GM23338 (cell line): ENCODE data around the gene CCDC149. TPM values are rescaled to one million over a fixed set of nuclear protein-coding genes. Genes with fewer than 3 reads are reported as not detected.

ENCODE experiments used
- ATAC-seq: fragments of 200-7000 bp; cut with Tn5 transposase; 3 replicates; pipeline ENCODE4 v1.9.1; 2020
- DNase-seq: peaks from one replicate; pipeline ENCODE4 v3.0.0-alpha.2; 2015; ENCODE audit warnings: low spot score
- H2AFZ ChIP-seq: fragments of 200-600 bp; sonication (generic); 2 replicates; pipeline ENCODE4 v1.8.0; 2016; ENCODE audit warnings: antibody characterized with exemption, mild to moderate bottlenecking, moderate library complexity
- H3F3A ChIP-seq: fragments of 200-600 bp; sonication (generic); replicated peaks from 2 replicates; pipeline ENCODE4 v1.8.0; 2017; ENCODE audit warnings: antibody characterized with exemption, mixed run types, low read depth
- H3K27ac ChIP-seq: fragments of 200-600 bp; sonication (generic); 2 replicates; pipeline ENCODE4 v1.6.1; 2016; ENCODE audit warnings: low read depth
- H3K27me3 ChIP-seq: fragments of 200-600 bp; sonication (generic); 2 replicates; pipeline ENCODE4 v1.8.0; 2016; ENCODE audit warnings: mild to moderate bottlenecking, mixed run types, moderate library complexity; ENCODE audit not compliant: insufficient read depth
- H3K36me3 ChIP-seq: fragments of 200-600 bp; sonication (generic); 2 replicates; pipeline ENCODE4 v1.8.0; 2016; ENCODE audit warnings: mild to moderate bottlenecking; ENCODE audit not compliant: insufficient read depth
- H3K4me1 ChIP-seq: fragments of 200-600 bp; sonication (generic); 2 replicates; pipeline ENCODE4 v1.8.0; 2016; ENCODE audit warnings: mild to moderate bottlenecking, moderate library complexity; ENCODE audit not compliant: insufficient read depth
- H3K4me2 ChIP-seq: fragments of 200-600 bp; sonication (generic); 2 replicates; pipeline ENCODE4 v1.7.1; 2017; ENCODE audit warnings: mixed run types
- H3K4me3 ChIP-seq: fragments of 200-600 bp; sonication (generic); 2 replicates; pipeline ENCODE4 v1.6.1; 2016; ENCODE audit warnings: mixed run types
- H3K79me2 ChIP-seq: fragments of 200-600 bp; sonication (generic); replicated peaks from 2 replicates; pipeline ENCODE4 v1.8.0; 2017; ENCODE audit warnings: mild to moderate bottlenecking; ENCODE audit not compliant: insufficient read depth
- H3K9me2 ChIP-seq: fragments of 200-600 bp; sonication (generic); 2 replicates; pipeline ENCODE4 v1.8.0; 2017; ENCODE audit not compliant: insufficient read depth
- H4K20me1 ChIP-seq: fragments of 200-600 bp; sonication (generic); replicated peaks from 2 replicates; pipeline ENCODE4 v1.8.0; 2017; ENCODE audit warnings: mild to moderate bottlenecking; ENCODE audit not compliant: insufficient read depth
- H3K27ac Mint-ChIP-seq: 2 replicates; pipeline ENCODE4 v1.8.0; 2020; ENCODE audit warnings: inconsistent platforms, mild to moderate bottlenecking, moderate library complexity, mixed read lengths
- H3K27me3 Mint-ChIP-seq: 3 replicates; pipeline ENCODE4 v1.8.0; 2022; ENCODE audit warnings: low read depth, mild to moderate bottlenecking, moderate library complexity, mixed read lengths, inconsistent platforms; ENCODE audit not compliant: insufficient read depth, poor library complexity
- H3K36me3 Mint-ChIP-seq: 3 replicates; pipeline ENCODE4 v1.8.0; 2021; ENCODE audit warnings: low read depth, mild to moderate bottlenecking, inconsistent platforms, moderate library complexity, mixed read lengths
- H3K4me1 Mint-ChIP-seq: 3 replicates; pipeline ENCODE4 v1.8.0; 2020; ENCODE audit warnings: mild to moderate bottlenecking, inconsistent platforms, mixed read lengths
- H3K4me3 Mint-ChIP-seq: 3 replicates; pipeline ENCODE4 v1.8.0; 2021; ENCODE audit warnings: moderate library complexity, mild to moderate bottlenecking, inconsistent platforms, mixed read lengths
- H3K9me3 Mint-ChIP-seq: 3 replicates; pipeline ENCODE4 v1.8.0; 2020; ENCODE audit warnings: moderate library complexity, mild to moderate bottlenecking, inconsistent platforms, mixed read lengths
- CTCF ChIP-seq, 2 experiments: fragments of 200-600 bp in 1 of 2; sonication (generic) in 1 of 2; conservative IDR thresholded peaks; 2 replicates each; pipeline versions ENCODE4 v1.5.1 to v1.6.1; 2016 to 2017; ENCODE audit warnings: antibody characterized with exemption in 2 of 2, low read depth in 2 of 2, mild to moderate bottlenecking in 2 of 2, moderate library complexity in 1 of 2
- EZH2phosphoT487 ChIP-seq: fragments of 200-600 bp; sonication (generic); IDR thresholded peaks from one replicate; pipeline ENCODE4 v1.8.1; 2018; ENCODE audit warnings: antibody characterized with exemption; ENCODE audit not compliant: unreplicated experiment
- JUNB ChIP-seq: IDR thresholded peaks from one replicate; pipeline ENCODE4 v1.6.1; 2016; ENCODE audit warnings: antibody characterized with exemption; ENCODE audit not compliant: unreplicated experiment
- NANOG ChIP-seq: IDR thresholded peaks from 2 replicates; pipeline ENCODE4 v1.6.1; 2016; ENCODE audit warnings: antibody characterized with exemption, borderline replicate concordance
- REST ChIP-seq: IDR thresholded peaks from one replicate; pipeline ENCODE4 v1.6.1; 2018; ENCODE audit warnings: antibody characterized with exemption; ENCODE audit not compliant: unreplicated experiment
- STAT1 ChIP-seq: IDR thresholded peaks from one replicate; pipeline ENCODE4 v1.6.1; 2016; ENCODE audit warnings: antibody characterized with exemption; ENCODE audit not compliant: unreplicated experiment
- ZNF114 ChIP-seq: fragments of 250-450 bp; sonication (Bioruptor Pico); IDR thresholded peaks from 2 replicates; pipeline ENCODE4 v1.5.0; 2020; ENCODE audit warnings: mild to moderate bottlenecking, moderate library complexity
- ZNF331 ChIP-seq: fragments of 250-450 bp; sonication (Bioruptor Pico); IDR thresholded peaks from 2 replicates; pipeline ENCODE4 v1.5.0; 2020; ENCODE audit warnings: low read depth, mild to moderate bottlenecking, moderate library complexity
- polyA plus RNA-seq: library from polyadenylated mRNA; unstranded; fragments of >200 nt; fragmentation: Nextera tagmentation; extraction: Ambion mirVana; gene quantifications from 2 replicates; pipeline ENCODE4 v1.2.1, GENCODE V29; 2016
- total RNA-seq: library from RNA; depleted of rRNA; stranded (reverse); fragments of >200 nt; shearing (Covaris generic); gene quantifications from 2 replicates; pipeline ENCODE4 v1.2.3, GENCODE V29; 2014
- TF ChIP-seq, protein P1 (sequence below): fragments of 250-450 bp; sonication (Bioruptor Pico); IDR thresholded peaks from 2 replicates; pipeline ENCODE4 v1.5.0; 2020; ENCODE audit warnings: mild to moderate bottlenecking, moderate library complexity
- TF ChIP-seq, protein P2 (sequence below): IDR thresholded peaks from 2 replicates; pipeline ENCODE4 v1.6.1; 2016; ENCODE audit warnings: antibody characterized with exemption

CCDC149 gene
- total and polyA plus RNA-seq, 2 experiments from 2014 or later = 2.6 to 6.4 TPM

GRCh38 chr4:24840362-24840761, 72.5 kb downstream of the CCDC149 start:
- H2AFZ ChIP-seq = no peak overlapping the region
- H3K4me2 ChIP-seq = no peak overlapping the region
- no peak for DNase-seq
- H3K4me3 ChIP-seq = no peak overlapping the region
- Mint-ChIP-seq H3K27ac (no peak overlapping the region), H3K4me3 (no peak overlapping the region), H3K4me1 (no peaks in the 10 kb centered on the region), H3K27me3 (no peaks in the 10 kb centered on the region), H3K36me3 (no peaks in the 10 kb centered on the region), H3K9me3 (no peaks in the 10 kb centered on the region)
- no peaks in the 10 kb centered on the region for H3K36me3 ChIP-seq
- TF ChIP-seq NANOG (no peak), JUNB (no peak), STAT1 (no peak), ZNF114 (CRISPR knock-in tag) (no peak), ZNF331 (no peak), CTCF (conservative IDR thresholded peaks at IDR 0.05; ENCODE audit: low read depth in 2 of 2) (no peak), REST (no peak), EZH2phosphoT487 (no peak)
- TF ChIP-seq, protein P1, sequence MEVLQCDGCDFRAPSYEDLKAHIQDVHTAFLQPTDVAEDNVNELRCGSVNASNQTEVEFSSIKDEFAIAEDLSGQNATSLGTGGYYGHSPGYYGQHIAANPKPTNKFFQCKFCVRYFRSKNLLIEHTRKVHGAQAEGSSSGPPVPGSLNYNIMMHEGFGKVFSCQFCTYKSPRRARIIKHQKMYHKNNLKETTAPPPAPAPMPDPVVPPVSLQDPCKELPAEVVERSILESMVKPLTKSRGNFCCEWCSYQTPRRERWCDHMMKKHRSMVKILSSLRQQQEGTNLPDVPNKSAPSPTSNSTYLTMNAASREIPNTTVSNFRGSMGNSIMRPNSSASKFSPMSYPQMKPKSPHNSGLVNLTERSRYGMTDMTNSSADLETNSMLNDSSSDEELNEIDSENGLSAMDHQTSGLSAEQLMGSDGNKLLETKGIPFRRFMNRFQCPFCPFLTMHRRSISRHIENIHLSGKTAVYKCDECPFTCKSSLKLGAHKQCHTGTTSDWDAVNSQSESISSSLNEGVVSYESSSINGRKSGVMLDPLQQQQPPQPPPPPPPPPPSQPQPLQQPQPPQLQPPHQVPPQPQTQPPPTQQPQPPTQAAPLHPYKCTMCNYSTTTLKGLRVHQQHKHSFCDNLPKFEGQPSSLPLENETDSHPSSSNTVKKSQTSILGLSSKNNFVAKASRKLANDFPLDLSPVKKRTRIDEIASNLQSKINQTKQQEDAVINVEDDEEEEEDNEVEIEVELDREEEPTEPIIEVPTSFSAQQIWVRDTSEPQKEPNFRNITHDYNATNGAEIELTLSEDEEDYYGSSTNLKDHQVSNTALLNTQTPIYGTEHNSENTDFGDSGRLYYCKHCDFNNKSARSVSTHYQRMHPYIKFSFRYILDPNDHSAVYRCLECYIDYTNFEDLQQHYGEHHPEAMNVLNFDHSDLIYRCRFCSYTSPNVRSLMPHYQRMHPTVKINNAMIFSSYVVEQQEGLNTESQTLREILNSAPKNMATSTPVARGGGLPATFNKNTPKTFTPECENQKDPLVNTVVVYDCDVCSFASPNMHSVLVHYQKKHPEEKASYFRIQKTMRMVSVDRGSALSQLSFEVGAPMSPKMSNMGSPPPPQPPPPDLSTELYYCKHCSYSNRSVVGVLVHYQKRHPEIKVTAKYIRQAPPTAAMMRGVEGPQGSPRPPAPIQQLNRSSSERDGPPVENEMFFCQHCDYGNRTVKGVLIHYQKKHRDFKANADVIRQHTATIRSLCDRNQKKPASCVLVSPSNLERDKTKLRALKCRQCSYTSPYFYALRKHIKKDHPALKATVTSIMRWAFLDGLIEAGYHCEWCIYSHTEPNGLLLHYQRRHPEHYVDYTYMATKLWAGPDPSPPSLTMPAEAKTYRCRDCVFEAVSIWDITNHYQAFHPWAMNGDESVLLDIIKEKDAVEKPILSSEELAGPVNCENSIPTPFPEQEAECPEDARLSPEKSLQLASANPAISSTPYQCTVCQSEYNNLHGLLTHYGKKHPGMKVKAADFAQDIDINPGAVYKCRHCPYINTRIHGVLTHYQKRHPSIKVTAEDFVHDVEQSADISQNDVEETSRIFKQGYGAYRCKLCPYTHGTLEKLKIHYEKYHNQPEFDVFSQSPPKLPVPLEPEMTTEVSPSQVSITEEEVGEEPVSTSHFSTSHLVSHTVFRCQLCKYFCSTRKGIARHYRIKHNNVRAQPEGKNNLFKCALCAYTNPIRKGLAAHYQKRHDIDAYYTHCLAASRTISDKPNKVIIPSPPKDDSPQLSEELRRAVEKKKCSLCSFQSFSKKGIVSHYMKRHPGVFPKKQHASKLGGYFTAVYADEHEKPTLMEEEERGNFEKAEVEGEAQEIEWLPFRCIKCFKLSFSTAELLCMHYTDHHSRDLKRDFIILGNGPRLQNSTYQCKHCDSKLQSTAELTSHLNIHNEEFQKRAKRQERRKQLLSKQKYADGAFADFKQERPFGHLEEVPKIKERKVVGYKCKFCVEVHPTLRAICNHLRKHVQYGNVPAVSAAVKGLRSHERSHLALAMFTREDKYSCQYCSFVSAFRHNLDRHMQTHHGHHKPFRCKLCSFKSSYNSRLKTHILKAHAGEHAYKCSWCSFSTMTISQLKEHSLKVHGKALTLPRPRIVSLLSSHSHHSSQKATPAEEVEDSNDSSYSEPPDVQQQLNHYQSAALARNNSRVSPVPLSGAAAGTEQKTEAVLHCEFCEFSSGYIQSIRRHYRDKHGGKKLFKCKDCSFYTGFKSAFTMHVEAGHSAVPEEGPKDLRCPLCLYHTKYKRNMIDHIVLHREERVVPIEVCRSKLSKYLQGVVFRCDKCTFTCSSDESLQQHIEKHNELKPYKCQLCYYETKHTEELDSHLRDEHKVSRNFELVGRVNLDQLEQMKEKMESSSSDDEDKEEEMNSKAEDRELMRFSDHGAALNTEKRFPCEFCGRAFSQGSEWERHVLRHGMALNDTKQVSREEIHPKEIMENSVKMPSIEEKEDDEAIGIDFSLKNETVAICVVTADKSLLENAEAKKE (CRISPR knock-in tag) = no peak
- TF ChIP-seq, protein P2, sequence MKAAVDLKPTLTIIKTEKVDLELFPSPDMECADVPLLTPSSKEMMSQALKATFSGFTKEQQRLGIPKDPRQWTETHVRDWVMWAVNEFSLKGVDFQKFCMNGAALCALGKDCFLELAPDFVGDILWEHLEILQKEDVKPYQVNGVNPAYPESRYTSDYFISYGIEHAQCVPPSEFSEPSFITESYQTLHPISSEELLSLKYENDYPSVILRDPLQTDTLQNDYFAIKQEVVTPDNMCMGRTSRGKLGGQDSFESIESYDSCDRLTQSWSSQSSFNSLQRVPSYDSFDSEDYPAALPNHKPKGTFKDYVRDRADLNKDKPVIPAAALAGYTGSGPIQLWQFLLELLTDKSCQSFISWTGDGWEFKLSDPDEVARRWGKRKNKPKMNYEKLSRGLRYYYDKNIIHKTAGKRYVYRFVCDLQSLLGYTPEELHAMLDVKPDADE = no peak
- no peaks in the 10 kb centered on the region for H4K20me1 ChIP-seq
- H3K9me2 ChIP-seq = no peaks in the 10 kb centered on the region
- no peak for ATAC-seq
- no peaks in the 10 kb centered on the region for H3K27me3 ChIP-seq
- no peak overlapping the region for H3K27ac ChIP-seq
- H3F3A ChIP-seq = no peaks in the 10 kb centered on the region
- no peaks in the 10 kb centered on the region for H3K79me2 ChIP-seq
- H3K4me1 ChIP-seq = no peaks in the 10 kb centered on the region
